Stimulated activated naive B cell treated with anti-CD40 and anti-IgM and Interleukin-4, amounts not matched to agents 10 μg/mL and 1 μg/mL and 100 μg/mL, for 72 hours (primary cell): Measurements from ENCODE around the gene NFATC2IP.

Source experiments
- ATAC-seq, 2 donors: fragments of 150-1000 bp; cut with Tn5 transposase; replicated peaks; 2 replicates each; pipeline ENCODE4 v1.10.0; 2021; ENCODE audit warnings: moderate library complexity in 1 of 2
- DNase-seq: peaks from one replicate; pipeline ENCODE4 v3.0.0; 2021
- H3K27ac Mint-ChIP-seq: one replicate; pipeline ENCODE4 v1.8.0; 2022; ENCODE audit warnings: mild to moderate bottlenecking, mixed read lengths
- H3K27me3 Mint-ChIP-seq, 2 donors: one replicate each; pipeline ENCODE4 v1.8.0; 2022; ENCODE audit warnings: mixed read lengths in 2 of 2
- H3K36me3 Mint-ChIP-seq, 2 donors: one replicate each; pipeline ENCODE4 v1.8.0; 2022; ENCODE audit warnings: mixed read lengths in 2 of 2, mild to moderate bottlenecking in 1 of 2
- H3K4me1 Mint-ChIP-seq, 2 donors: one replicate each; pipeline ENCODE4 v1.8.0; 2022; ENCODE audit warnings: mixed read lengths in 2 of 2, mild to moderate bottlenecking in 1 of 2
- H3K4me3 Mint-ChIP-seq, 2 donors: one replicate each; pipeline ENCODE4 v1.8.0; 2022; ENCODE audit warnings: mild to moderate bottlenecking in 2 of 2, mixed read lengths in 2 of 2, moderate library complexity in 1 of 2
- H3K9me3 Mint-ChIP-seq, 2 donors: one replicate each; pipeline ENCODE4 v1.8.0; 2022; ENCODE audit warnings: mixed read lengths in 2 of 2, mild to moderate bottlenecking in 1 of 2

Gene NFATC2IP

DNA sequence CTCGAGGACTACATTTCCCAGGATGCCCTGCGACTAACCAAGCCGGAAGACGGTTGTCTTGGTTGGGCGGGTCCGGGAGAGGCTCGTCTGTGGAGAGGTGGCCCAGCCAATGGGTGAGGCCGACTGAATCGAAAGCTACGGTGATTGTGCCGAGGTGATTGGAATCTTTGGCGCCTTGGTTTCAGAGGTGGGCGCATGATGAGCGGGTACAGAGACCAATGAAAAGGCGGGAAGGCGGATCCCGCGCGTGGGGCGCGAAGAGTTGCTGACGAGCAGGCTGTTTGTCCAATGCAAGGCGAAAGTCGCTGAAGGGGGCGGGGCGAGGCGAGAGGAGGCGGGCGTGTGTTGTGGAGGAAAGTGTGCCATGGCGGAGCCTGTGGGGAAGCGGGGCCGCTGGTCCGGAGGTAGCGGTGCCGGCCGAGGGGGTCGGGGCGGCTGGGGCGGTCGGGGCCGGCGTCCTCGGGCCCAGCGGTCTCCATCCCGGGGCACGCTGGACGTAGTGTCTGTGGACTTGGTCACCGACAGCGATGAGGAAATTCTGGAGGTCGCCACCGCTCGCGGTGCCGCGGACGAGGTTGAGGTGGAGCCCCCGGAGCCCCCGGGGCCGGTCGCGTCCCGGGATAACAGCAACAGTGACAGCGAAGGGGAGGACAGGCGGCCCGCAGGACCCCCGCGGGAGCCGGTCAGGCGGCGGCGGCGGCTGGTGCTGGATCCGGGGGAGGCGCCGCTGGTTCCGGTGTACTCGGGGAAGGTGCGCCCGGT lies at the start of gene NFATC2IP:
Gene NFATC2IP (plus strand): TSS at position 290 of the 762 bp plus-strand sequence. CDS start 75 bp downstream, at position 365.
- Mint-ChIP-seq H3K27me3 (no peaks in the 10 kb centered on the region), H3K4me1 (peaks cover 14 to 24% of the 10 kb centered on the region in 2 donors), H3K9me3 (no peaks in the 10 kb centered on the region), H3K36me3 (peaks cover 13 to 16% of the 10 kb centered on the region in 2 donors), H3K4me3 (peak within 1 kb of the TSS; percentile 87 to 89), H3K27ac (peak within 1 kb of the TSS; percentile 91)
- DNase-seq (peak; percentile 100), ATAC-seq (peak; percentile 96 to 97)

DNA sequence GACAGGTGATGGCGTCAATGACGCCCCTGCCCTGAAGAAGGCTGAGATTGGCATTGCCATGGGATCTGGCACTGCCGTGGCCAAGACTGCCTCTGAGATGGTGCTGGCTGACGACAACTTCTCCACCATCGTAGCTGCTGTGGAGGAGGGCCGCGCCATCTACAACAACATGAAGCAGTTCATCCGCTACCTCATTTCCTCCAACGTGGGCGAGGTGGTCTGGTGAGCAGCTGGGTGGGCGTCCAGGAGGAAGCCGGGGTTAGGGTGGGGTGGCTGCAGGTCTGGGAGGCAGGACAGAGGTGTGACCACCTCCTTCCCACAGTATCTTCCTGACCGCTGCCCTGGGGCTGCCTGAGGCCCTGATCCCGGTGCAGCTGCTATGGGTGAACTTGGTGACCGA lies 48.9 kb upstream of the NFATC2IP start:
- H3K27me3 Mint-ChIP-seq: no peaks in the 10 kb centered on the region
- DNase-seq (no peak), ATAC-seq (peak in 1 of 2 donors; percentile 23)
- no peak overlapping the region for H3K27ac Mint-ChIP-seq
- H3K4me1 Mint-ChIP-seq: peaks cover 20 to 33% of the 10 kb centered on the region in 2 donors
- no peak overlapping the region for H3K4me3 Mint-ChIP-seq
- H3K36me3 Mint-ChIP-seq: peaks cover 17 to 32% of the 10 kb centered on the region in 2 donors
- H3K9me3 Mint-ChIP-seq: no peaks in the 10 kb centered on the region

DNA sequence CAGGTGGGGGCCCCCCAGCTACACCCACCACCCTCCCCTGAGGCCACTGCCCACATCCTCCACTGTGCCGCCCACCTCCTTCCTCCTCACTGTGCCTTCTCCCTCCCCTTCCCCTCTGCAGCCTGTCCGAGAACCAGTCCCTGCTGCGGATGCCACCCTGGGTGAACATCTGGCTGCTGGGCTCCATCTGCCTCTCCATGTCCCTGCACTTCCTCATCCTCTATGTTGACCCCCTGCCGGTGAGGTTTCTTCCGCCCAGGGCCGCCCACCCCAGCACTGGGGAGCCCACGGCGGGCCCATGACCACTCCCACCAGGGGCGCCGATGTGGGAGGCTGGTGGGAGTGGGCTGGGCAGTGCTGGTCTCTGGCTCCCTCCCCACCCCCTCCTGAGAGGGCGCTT lies 47.8 kb upstream of the NFATC2IP start:
- no peaks in the 10 kb centered on the region for H3K9me3 Mint-ChIP-seq
- peak overlapping the region; percentile 31 for H3K27ac Mint-ChIP-seq
- H3K4me3 Mint-ChIP-seq: peak overlapping the region in 1 of 2 donors; percentile 60
- DNase-seq: no peak
- H3K36me3 Mint-ChIP-seq: peaks cover 19 to 32% of the 10 kb centered on the region in 2 donors
- peaks cover 20 to 33% of the 10 kb centered on the region in 2 donors for H3K4me1 Mint-ChIP-seq
- H3K27me3 Mint-ChIP-seq: no peaks in the 10 kb centered on the region
- peak; percentile 53 to 57 for ATAC-seq

DNA sequence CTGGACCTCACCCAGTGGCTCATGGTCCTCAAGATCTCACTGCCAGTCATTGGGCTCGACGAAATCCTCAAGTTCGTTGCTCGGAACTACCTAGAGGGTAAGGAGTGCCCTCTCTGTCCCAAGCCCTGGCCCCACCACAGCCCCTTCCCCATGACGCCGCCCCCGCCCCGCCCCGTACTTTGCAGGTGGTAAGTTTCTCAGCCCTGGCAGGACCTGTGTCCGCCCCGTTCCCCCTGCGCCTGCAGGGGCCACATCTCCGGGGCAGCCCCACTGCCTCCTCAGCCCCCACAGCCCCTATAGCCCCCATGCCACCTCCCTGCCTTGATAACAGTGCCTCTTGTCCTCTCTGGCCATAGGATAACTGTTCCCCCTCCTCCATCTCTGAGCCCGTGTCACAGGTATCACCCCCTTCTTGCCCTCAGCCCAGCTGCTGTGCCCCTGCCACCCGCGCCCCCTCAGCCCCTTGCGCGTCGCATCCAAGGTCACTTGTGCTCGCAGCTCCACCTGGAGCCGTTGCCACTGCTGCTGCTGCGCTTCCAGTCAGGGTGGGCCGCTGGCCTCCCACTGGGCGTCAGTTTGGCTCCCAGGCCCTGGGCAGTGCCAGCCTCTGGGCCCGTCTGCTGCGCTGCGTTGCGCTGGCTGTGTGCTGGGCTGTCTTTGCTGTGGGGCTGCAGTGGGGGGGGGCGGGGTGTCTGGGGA lies 47.2 kb upstream of the NFATC2IP start:
- ATAC-seq: peak in 1 of 2 donors; percentile 6
- Mint-ChIP-seq H3K9me3 (no peaks in the 10 kb centered on the region), H3K36me3 (peaks cover 14 to 28% of the 10 kb centered on the region in 2 donors), H3K27ac (peak overlapping the region; percentile 31), H3K27me3 (no peaks in the 10 kb centered on the region), H3K4me1 (peaks cover 20 to 33% of the 10 kb centered on the region in 2 donors), H3K4me3 (no peak overlapping the region)
- no peak for DNase-seq

DNA sequence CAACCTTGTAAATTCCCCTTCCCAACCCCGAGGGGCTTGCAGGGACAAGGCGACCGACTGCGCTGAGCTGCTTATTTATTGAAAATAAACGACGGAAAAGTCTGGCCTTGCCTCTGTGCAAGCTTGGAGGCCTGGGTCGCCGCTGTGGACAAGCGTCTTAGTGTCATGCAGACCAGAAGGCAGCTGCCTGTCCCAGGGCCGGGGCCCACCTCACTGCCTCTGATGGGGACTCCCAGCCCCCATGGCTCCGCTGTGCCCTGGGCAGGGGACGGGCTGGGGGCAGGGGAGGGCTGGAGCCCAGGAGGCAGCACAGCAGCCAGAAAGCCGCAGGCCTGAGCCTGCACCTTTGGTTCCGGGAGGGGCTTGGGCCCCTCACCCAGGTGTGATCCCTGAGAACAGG lies 46.4 kb upstream of the NFATC2IP start:
- peaks cover 17 to 33% of the 10 kb centered on the region in 2 donors for H3K4me1 Mint-ChIP-seq

DNA sequence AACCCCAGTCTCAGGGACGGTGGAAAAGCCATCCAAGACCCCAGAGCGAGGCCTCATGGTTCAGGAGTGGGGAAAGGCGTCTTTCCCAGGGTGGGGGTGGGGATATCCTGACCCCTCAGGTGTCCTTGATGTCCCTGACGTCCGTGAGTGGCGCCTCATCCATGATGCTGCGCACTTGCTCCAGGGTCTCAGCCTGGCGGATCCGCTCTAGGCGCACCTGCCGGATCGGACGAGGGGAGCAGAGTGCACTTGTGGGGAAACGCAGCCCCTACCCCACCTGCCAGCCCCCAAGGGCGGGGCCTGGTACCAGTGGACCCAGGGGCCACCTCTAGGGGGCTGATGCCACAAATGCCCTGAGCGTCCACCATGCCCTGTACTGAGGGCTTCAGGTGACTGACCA lies 45.9 kb upstream of the NFATC2IP start:
- Mint-ChIP-seq H3K27ac (no peak overlapping the region), H3K27me3 (no peaks in the 10 kb centered on the region)

More for the DNA sequence above, 46.4 kb upstream of the NFATC2IP start:
- Mint-ChIP-seq H3K27me3 (no peaks in the 10 kb centered on the region), H3K9me3 (no peaks in the 10 kb centered on the region), H3K27ac (peak overlapping the region; percentile 85), H3K4me3 (no peak overlapping the region), H3K36me3 (peaks cover 14 to 28% of the 10 kb centered on the region in 2 donors)
- DNase-seq: no peak
- ATAC-seq: no peak

DNA sequence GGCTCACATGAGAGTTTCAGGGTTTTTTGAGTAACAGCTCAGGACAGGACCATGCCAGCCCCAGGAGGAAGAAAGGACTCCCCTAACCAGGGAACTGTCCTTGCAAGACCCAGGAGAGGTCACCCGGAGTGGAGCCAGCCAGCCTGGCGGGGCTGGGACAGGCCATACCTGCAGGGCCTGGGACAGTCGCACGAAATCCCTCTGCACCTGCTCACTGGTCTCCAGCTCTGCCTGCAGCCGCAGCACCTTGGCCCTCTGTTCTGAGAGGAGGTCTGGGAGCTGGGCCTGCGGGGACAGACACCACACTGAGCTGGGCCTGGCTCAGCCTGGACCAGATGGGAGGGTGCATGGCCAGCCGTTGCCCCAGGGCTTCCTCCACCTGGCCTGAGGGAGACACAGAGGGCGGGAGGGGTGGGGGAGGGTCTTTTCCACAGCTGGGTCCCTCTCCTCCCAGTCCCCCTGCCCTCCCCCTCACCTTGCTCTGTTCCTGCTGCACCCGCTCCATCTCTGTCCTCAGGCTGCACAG lies 45.4 kb upstream of the NFATC2IP start:
- peaks cover 16 to 32% of the 10 kb centered on the region in 2 donors for H3K36me3 Mint-ChIP-seq
- no peaks in the 10 kb centered on the region for H3K9me3 Mint-ChIP-seq
- no peak overlapping the region for H3K4me3 Mint-ChIP-seq
- no peak for DNase-seq
- ATAC-seq: no peak
- H3K4me1 Mint-ChIP-seq: peaks cover 19 to 36% of the 10 kb centered on the region in 2 donors
- H3K27ac Mint-ChIP-seq: no peak overlapping the region
- no peaks in the 10 kb centered on the region for H3K27me3 Mint-ChIP-seq

More for the DNA sequence above, 45.9 kb upstream of the NFATC2IP start:
- H3K4me1 Mint-ChIP-seq: peaks cover 17 to 33% of the 10 kb centered on the region in 2 donors
- peaks cover 13 to 28% of the 10 kb centered on the region in 2 donors for H3K36me3 Mint-ChIP-seq
- ATAC-seq (no peak), DNase-seq (no peak)
- H3K4me3 Mint-ChIP-seq: no peak overlapping the region
- H3K9me3 Mint-ChIP-seq: no peaks in the 10 kb centered on the region

DNA sequence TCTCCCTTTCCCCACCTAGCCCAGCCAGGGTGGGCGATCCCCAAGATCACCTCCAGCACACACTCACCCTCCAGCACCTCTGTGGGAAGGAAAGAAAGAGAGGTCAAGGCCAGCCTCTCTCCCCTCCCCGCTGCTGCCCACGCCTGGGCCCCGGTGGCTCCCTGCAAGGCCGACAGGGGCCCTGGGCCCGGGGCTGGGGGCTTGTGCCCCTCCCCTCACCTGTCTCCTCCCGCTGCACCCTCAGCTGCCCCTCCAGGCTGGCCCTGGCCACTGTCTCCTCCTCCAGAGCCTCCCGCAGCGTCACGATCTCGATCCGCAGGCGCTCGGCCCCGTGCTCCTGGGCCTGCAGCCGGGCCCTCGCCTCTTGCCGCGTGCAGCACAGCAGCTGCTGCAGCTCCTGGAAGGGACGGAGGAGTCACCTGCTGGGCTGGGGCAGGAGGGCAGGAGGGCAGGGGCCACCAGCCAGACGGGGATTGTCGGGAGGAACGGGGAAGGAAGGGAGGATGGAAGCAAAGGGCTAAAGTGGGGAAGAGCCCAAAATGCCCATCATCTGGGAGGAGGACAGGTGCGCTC lies 44.9 kb upstream of the NFATC2IP start:
- Mint-ChIP-seq H3K4me1 (peaks cover 23 to 38% of the 10 kb centered on the region in 2 donors), H3K36me3 (peaks cover 14 to 32% of the 10 kb centered on the region in 2 donors), H3K27me3 (no peaks in the 10 kb centered on the region), H3K4me3 (no peak overlapping the region), H3K27ac (peak overlapping the region; percentile 42), H3K9me3 (no peaks in the 10 kb centered on the region)
- DNase-seq (no peak), ATAC-seq (no peak)

DNA sequence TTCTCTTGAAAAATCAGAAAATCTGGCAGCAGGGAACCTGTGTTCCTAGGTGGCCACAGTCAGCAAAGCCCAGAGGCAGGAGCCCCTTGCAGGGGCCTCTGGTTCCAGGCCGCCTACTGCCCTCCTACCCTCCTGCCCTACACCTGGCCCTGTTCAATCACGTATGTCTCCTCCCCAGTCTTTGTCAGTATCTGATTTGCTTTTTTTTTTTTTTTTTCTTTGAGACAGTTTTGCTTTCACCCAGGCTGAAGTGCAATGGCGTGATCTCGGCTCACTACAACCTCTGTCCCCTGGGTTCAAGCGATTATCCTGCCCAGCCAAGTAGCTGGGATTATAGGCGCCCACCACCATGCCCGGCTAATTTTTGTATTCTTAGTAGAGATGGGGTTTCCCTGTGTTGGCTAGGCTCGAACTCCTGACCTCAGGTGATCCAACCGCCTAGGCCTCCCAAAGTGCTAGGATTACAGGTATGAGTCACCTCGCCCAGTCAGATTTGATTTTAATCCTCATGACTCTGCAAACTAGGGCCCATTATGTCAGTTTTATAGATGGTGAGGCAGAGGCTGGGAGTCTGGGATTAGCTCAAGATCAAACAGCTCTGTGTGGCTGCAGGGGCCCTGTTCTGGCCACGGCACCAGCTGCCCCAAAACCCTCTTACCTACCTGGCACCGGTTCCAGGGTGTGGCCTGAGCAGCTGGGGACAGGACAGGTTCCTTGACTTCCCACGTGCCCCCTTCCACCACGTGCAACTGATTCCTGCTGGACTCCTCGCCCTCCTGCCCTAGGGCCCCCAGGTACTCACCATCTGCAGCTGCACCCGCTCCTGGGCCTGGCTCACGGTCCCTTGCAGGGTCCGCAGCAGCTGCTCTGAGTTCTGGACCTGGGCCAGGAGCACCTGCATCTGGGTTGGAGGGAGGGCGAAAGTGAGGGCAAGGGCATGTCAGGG lies 40.4 kb upstream of the NFATC2IP start:
- peak overlapping the region; percentile 89 for H3K27ac Mint-ChIP-seq
- H3K4me3 Mint-ChIP-seq: no peak overlapping the region
- peak; percentile 74 to 76 for ATAC-seq

DNA sequence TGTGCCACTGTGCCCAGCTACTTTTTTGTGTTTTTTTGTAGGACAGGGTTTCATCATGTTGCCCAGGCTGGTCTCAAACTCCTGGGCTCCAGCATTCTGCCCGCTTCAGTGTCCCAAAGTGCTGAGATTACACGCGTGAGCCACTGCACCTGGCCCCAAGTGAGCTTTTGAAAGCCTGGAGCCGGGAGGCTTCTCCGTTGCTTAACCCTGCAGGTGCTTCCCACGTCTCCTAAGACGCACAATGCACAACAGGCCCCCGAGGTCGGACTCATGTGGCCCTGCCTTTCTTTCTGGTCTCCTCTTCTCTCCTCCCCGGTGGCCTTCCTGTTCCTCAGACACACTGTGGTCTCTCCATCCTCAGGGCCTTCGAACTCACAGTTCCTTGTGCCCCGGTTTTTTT lies 38.2 kb upstream of the NFATC2IP start:
- Mint-ChIP-seq H3K27me3 (no peaks in the 10 kb centered on the region), H3K27ac (peak overlapping the region; percentile 61), H3K4me1 (peaks cover 16 to 29% of the 10 kb centered on the region in 2 donors), H3K9me3 (no peaks in the 10 kb centered on the region), H3K4me3 (no peak overlapping the region), H3K36me3 (peaks cover 35 to 48% of the 10 kb centered on the region in 2 donors)
- DNase-seq (no peak), ATAC-seq (no peak)

More for the DNA sequence above, 40.4 kb upstream of the NFATC2IP start:
- no peaks in the 10 kb centered on the region for H3K9me3 Mint-ChIP-seq
- H3K27me3 Mint-ChIP-seq: no peaks in the 10 kb centered on the region
- peaks cover 9 to 21% of the 10 kb centered on the region in 2 donors for H3K4me1 Mint-ChIP-seq
- DNase-seq: peak; percentile 23
- peaks cover 29 to 51% of the 10 kb centered on the region in 2 donors for H3K36me3 Mint-ChIP-seq

DNA sequence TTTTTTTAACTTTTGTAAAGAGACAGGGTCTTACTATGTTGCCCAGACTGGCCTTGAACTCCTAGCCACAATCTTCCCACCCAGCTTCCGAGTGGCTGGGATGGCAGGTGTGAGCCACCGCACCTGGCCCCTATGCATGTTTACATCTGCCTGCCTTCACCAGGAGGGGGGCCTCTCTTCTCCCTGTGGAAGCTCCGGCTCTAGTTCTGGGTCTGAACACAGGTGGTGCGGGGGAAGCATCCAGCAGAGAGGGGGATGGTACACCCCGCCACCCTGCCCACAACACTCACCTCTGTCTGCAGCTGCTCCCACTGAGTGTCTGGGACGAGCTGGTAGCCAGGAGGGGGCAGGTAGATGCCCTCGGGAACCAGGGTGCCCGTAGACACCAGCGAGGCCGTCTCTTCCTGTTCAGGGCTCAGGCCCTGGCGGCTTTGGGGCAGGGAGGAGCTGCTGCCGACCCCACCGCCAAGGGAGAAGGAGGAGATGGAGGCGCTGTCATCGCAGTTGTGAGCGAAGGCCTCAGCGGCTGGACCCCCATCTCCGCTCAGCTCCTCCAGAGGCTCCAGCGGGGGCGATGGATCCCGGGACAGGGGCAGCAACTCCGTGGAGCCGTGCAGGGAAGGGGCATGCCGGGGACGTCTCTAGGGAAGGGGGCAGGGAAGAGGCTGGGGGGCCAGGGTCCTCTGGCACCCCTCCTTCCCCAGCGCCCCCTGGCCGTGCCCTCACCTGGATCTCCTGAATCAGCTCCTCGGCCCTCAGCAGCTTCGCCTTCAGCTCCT lies 36.6 kb upstream of the NFATC2IP start:
- peaks cover 16 to 30% of the 10 kb centered on the region in 2 donors for H3K4me1 Mint-ChIP-seq
- no peaks in the 10 kb centered on the region for H3K9me3 Mint-ChIP-seq
- H3K36me3 Mint-ChIP-seq: peaks cover 38 to 53% of the 10 kb centered on the region in 2 donors
- no peak overlapping the region for H3K27ac Mint-ChIP-seq
- DNase-seq (no peak), ATAC-seq (no peak)
- H3K27me3 Mint-ChIP-seq: no peaks in the 10 kb centered on the region
- H3K4me3 Mint-ChIP-seq: no peak overlapping the region

DNA sequence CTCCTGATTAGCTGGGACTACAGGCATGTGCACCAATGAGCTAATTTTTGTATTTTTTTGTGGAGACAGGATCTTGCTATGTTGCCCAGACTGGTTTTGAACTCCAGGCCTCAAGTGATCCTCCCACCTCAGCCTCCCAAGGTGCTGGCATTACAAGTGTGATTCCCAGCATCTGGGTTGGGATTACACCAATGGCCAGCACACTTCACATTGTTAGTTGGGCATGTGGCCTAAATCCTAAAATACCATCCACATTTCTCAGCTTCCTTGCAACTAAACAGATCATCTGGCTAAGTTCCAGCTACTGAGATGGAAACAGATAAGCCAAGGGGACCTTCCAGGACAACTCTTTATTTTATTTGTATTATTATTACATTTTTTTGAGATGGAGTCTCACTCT lies 35.6 kb upstream of the NFATC2IP start:
- Mint-ChIP-seq H3K4me1 (peaks cover 14 to 31% of the 10 kb centered on the region in 2 donors), H3K27ac (no peak overlapping the region), H3K36me3 (peaks cover 42 to 57% of the 10 kb centered on the region in 2 donors), H3K9me3 (no peaks in the 10 kb centered on the region), H3K27me3 (no peaks in the 10 kb centered on the region), H3K4me3 (no peak overlapping the region)
- ATAC-seq (no peak), DNase-seq (no peak)

DNA sequence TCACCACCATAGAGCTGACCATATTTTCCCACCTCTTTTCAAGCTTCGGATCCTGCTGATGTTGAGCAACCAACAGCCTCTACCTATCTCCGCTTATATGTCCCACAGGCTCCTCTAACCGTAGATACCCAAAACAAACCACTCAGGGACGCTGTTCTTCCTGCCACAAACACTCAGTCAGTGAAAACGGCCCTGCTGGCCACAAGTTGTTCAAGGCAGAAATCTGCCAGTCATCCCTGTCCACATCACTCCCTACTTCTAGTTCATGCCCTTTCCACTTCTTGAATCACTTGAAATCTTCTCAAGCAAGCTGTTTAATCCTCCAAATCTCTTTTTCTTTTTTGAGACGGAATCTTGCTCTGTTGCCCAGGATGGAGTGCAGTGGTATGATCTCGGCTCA lies 33.6 kb upstream of the NFATC2IP start:
- DNase-seq: no peak
- H3K4me1 Mint-ChIP-seq: peaks cover 11 to 27% of the 10 kb centered on the region in 2 donors
- H3K27ac Mint-ChIP-seq: peak overlapping the region; percentile 82
- no peaks in the 10 kb centered on the region for H3K9me3 Mint-ChIP-seq
- H3K27me3 Mint-ChIP-seq: no peaks in the 10 kb centered on the region
- peaks cover 40 to 52% of the 10 kb centered on the region in 2 donors for H3K36me3 Mint-ChIP-seq
- peak overlapping the region in 1 of 2 donors; percentile 2 for H3K4me3 Mint-ChIP-seq
- ATAC-seq: peak; percentile 33 to 57
